ENCODE measurements around the gene CDH23.

Gene CDH23

GRCh38 chr10:71392791-71393781 is 3.6 kb upstream of the CDH23 start:
- DNase-seq: no peak

- no peak for DNase-seq
Measured at GRCh38 chr10:71393841-71394475, 2.8 kb upstream of the CDH23 start.

- DNase-seq: peak; percentile 54
Measured at GRCh38 chr10:71394926-71395562, 1.7 kb upstream of the CDH23 start.

GRCh38 chr10:71395621-71396020 is 1.1 kb upstream of the CDH23 start:
- DNase-seq: no peak

GRCh38 chr10:71396084-71396710 is 523 bp upstream of the CDH23 start:
- peak; percentile 65 for DNase-seq

GRCh38 chr10:71397296-71398212 is 834 bp downstream of the CDH23 start:
- no peak for DNase-seq

- DNase-seq: no peak
Measured at GRCh38 chr10:71398976-71399375, 2.3 kb downstream of the CDH23 start.

- no peak for DNase-seq
Measured at GRCh38 chr10:71399946-71400345, 3.2 kb downstream of the CDH23 start.

GRCh38 chr10:71401056-71401455 is 4.3 kb downstream of the CDH23 start:
- DNase-seq: no peak

GRCh38 chr10:71402005-71402404 is 5.3 kb downstream of the CDH23 start:
- no peak for DNase-seq

GRCh38 chr10:71404503-71405295 is 8.0 kb downstream of the CDH23 start:
- no peak for DNase-seq

GRCh38 chr10:71406878-71407277 is 10.2 kb downstream of the CDH23 start:
- no peak for DNase-seq

GRCh38 chr10:71408436-71409225 is 11.9 kb downstream of the CDH23 start:
- no peak for DNase-seq

- DNase-seq: no peak
Measured at GRCh38 chr10:71409516-71410104, 12.9 kb downstream of the CDH23 start.

GRCh38 chr10:71413581-71413980 is 16.9 kb downstream of the CDH23 start:
- no peak for DNase-seq

- DNase-seq: no peak
Measured at GRCh38 chr10:71414359-71414758, 17.6 kb downstream of the CDH23 start.

GRCh38 chr10:71419002-71419540 is 22.4 kb downstream of the CDH23 start:
- DNase-seq: no peak

- DNase-seq: no peak
Measured at GRCh38 chr10:71419750-71420149, 23.0 kb downstream of the CDH23 start.

GRCh38 chr10:71421075-71421434 is 24.3 kb downstream of the CDH23 start:
- DNase-seq: no peak

- DNase-seq: no peak
Measured at GRCh38 chr10:71423250-71423649, 26.5 kb downstream of the CDH23 start.

Data from NCI-H524 treated with DMSO at 0.1 percent for 48 hours (cell line).